Astrocyte of the spinal cord (primary cell): ENCODE measurements around the gene NABP2.
A peak's percentile ranks its signal among the peaks of the same experiment; 100 is the strongest.

ENCODE experiments used
- DNase-seq: peaks from one replicate; pipeline ENCODE4 v3.0.0; 2011; ENCODE audit warnings: low read depth, low spot score
- H3K4me3 ChIP-seq: 2 replicates; pipeline ENCODE4 v1.5.1; 2011; ENCODE audit warnings: low read depth, mild to moderate bottlenecking, low read length, moderate library complexity
- CTCF ChIP-seq: IDR thresholded peaks from 2 replicates; pipeline ENCODE4 v1.5.1; 2012; ENCODE audit warnings: low read depth, mild to moderate bottlenecking, low read length, inconsistent platforms
- in situ Hi-C: cut with HindIII; loops from 2 replicates; pipeline ENCODE4 v1.10.0; 2017; ENCODE audit warnings: low sequenced_read_pairs

NABP2 gene

GRCh38 chr12:56221232-56221756 lies 2.8 kb upstream of the NABP2 start:
- in situ Hi-C loops: no loop called here
- H3K4me3 ChIP-seq: peak overlapping the region; percentile 95
- peak; percentile 75 for DNase-seq
- TF ChIP-seq CTCF: no peak

GRCh38 chr12:56221757-56222530 lies 2.2 kb upstream of the NABP2 start, which contains the start of gene RNF41:
Gene RNF41, minus strand, starts transcription at chr12:56221922. Its CDS starts 7,875 bp downstream, at chr12:56214047.
- peak within 1 kb of the TSS; percentile 95 for H3K4me3 ChIP-seq
- in situ Hi-C loops: no loop called here
- peak; percentile 98 for DNase-seq
- TF ChIP-seq CTCF: no peak

- no peak for TF ChIP-seq CTCF
- peak overlapping the region; percentile 95 for H3K4me3 ChIP-seq
- in situ Hi-C loops: no loop called here
- DNase-seq: peak; percentile 10
Observed at GRCh38 chr12:56222531-56222895, 1.6 kb upstream of the NABP2 start.

- no peak for TF ChIP-seq CTCF
- in situ Hi-C loops: no loop called here
- no peak for DNase-seq
- H3K4me3 ChIP-seq: peak overlapping the region; percentile 20
Observed at GRCh38 chr12:56223571-56224101, 506 bp upstream of the NABP2 start.

GRCh38 chr12:56224954-56225353 lies 812 bp downstream of the NABP2 start:
- TF ChIP-seq CTCF: no peak
- peak overlapping the region; percentile 80 for H3K4me3 ChIP-seq
- no peak for DNase-seq
- in situ Hi-C loops: no loop called here

GRCh38 chr12:56229082-56229481 lies 4.9 kb downstream of the NABP2 start:
- no peak for TF ChIP-seq CTCF
- in situ Hi-C loops: no loop called here
- H3K4me3 ChIP-seq: no peak overlapping the region

More at GRCh38 chr12:56229082-56229481, 4.9 kb downstream of the NABP2 start:
- no peak for DNase-seq
